Measurements from ENCODE around the gene SARDH.

- TF ChIP-seq POLR2A (IDR thresholded peaks at IDR 0.05; ENCODE audit: low read depth) (no peak), CTCF (IDR thresholded peaks at IDR 0.05) (no peak), POLR2AphosphoS5 (IDR thresholded peaks at IDR 0.05) (no peak), EP300 (IDR thresholded peaks at IDR 0.05) (no peak)
These were observed 88.1 kb downstream of the SARDH start for GRCh38 chr9:133650026-133650425.

All from esophagus muscularis mucosa (tissue), 4 donors.